Fibroblast of lung (primary cell): ENCODE measurements around the gene DDX19B.

Source experiments
- EZH2 ChIP-seq: IDR thresholded peaks from 2 replicates; pipeline ENCODE4 v1.5.1; 2012; ENCODE audit warnings: low read length, control low read depth, mild to moderate bottlenecking; ENCODE audit errors: missing control alignments
- TF ChIP-seq, protein P1 (sequence below), 2 donors: IDR thresholded peaks in 1 of 2; conservative IDR thresholded peaks in 1 of 2; 1 replicate in 1 of 2; 2 replicates in 1 of 2; pipeline ENCODE4 v1.5.1; 2011 to 2012; ENCODE audit warnings: low read length in 2 of 2, control low read depth in 1 of 2, inconsistent platforms in 1 of 2, low read depth in 1 of 2, mild to moderate bottlenecking in 1 of 2

DNA sequence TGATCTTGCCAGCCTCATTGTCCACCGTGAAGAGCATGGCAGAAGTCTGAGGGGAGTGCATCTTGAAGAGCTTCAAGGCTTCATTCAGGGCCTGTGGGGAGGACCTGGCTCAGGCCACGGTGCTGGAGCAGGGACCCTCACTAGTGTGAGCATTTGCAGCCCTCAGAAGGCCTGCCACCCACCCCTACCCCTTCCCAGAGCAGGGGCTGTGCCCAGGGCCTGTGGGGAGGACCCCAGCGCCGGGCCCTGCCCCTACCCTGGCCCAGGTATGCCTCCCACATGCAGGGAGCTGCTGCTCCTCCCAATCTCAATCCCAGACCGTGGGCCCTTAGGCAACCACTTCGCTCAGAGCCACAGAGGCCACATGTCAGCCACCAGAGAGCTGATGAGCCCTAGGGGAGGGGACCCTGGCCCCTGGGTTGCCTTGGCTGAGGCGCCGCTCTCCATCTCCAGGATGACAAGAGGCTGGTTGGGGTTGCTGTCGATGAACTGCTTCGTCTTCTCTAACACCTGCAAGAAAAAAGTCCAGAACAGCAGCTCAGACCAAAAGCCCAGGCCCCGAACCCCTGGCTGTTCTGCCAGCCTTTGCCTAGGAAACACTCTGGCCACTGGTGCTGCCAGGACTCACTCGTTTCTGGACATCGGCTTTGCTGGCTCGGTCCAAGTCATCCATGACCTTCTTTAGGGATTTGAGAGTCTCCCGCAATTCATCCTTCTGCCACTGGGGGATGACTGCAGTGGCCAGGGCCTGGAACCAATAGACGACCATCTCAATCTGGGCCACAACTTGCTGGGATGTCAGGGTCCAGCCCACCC is 45.5 kb upstream of the DDX19B start:
- no peak for TF ChIP-seq EZH2
- TF ChIP-seq, protein P1, sequence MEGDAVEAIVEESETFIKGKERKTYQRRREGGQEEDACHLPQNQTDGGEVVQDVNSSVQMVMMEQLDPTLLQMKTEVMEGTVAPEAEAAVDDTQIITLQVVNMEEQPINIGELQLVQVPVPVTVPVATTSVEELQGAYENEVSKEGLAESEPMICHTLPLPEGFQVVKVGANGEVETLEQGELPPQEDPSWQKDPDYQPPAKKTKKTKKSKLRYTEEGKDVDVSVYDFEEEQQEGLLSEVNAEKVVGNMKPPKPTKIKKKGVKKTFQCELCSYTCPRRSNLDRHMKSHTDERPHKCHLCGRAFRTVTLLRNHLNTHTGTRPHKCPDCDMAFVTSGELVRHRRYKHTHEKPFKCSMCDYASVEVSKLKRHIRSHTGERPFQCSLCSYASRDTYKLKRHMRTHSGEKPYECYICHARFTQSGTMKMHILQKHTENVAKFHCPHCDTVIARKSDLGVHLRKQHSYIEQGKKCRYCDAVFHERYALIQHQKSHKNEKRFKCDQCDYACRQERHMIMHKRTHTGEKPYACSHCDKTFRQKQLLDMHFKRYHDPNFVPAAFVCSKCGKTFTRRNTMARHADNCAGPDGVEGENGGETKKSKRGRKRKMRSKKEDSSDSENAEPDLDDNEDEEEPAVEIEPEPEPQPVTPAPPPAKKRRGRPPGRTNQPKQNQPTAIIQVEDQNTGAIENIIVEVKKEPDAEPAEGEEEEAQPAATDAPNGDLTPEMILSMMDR (conservative IDR thresholded peaks at IDR 0.05 in 1 of 2, IDR thresholded peaks at IDR 0.05 in 1 of 2; ENCODE audit: low read depth in 1 of 2, low read length in 2 of 2) = peak; percentile 49 to 63
